Activated naive CD4-positive, alpha-beta T cell treated with anti-CD3 and anti-CD28 coated beads, Interleukin-2, amount 10 ng/mL, durations not matched to agents 7 days and 5 days (primary cell): ENCODE results near the gene SEC14L5.

Experiments
- CTCF ChIA-PET: fragments of 350-600 bp; sonication (Branson Sonifier 250); formaldehyde crosslinking; loops from one replicate; lab custom pipeline; 2021; ENCODE audit warnings: antibody characterized with exemption; lab: Charles Lee
- DNase-seq: peaks from one replicate; pipeline ENCODE4 v3.0.0-alpha.2; 2020
- H3K27ac Mint-ChIP-seq: one replicate; pipeline ENCODE4 v1.8.0; 2021; ENCODE audit warnings: mild to moderate bottlenecking, moderate library complexity, mixed read lengths
- H3K27me3 Mint-ChIP-seq: one replicate; pipeline ENCODE4 v1.8.0; 2021; ENCODE audit warnings: mild to moderate bottlenecking, mixed read lengths
- H3K36me3 Mint-ChIP-seq: one replicate; pipeline ENCODE4 v1.8.0; 2021; ENCODE audit warnings: mixed read lengths
- H3K4me1 Mint-ChIP-seq: one replicate; pipeline ENCODE4 v1.8.0; 2021; ENCODE audit warnings: mixed read lengths
- H3K4me3 Mint-ChIP-seq: one replicate; pipeline ENCODE4 v1.8.0; 2021; ENCODE audit warnings: mild to moderate bottlenecking, moderate library complexity, mixed read lengths
- H3K9me3 Mint-ChIP-seq: one replicate; pipeline ENCODE4 v1.8.0; 2021; ENCODE audit warnings: mixed read lengths

The SEC14L5 gene

GRCh38 chr16:4979164-4979563 lies 21.0 kb downstream of the SEC14L5 start:
- CTCF ChIA-PET: no interaction called here
- Mint-ChIP-seq H3K4me3 (no peak overlapping the region), H3K4me1 (no peaks in the 10 kb centered on the region), H3K27ac (no peak overlapping the region), H3K9me3 (peaks cover 4% of the 10 kb centered on the region), H3K27me3 (peaks cover 21% of the 10 kb centered on the region), H3K36me3 (peaks cover 2% of the 10 kb centered on the region)
- no peak for DNase-seq

- CTCF ChIA-PET: no interaction called here
- H3K4me3 Mint-ChIP-seq: no peak overlapping the region
- no peak overlapping the region for H3K27ac Mint-ChIP-seq
- no peaks in the 10 kb centered on the region for H3K4me1 Mint-ChIP-seq
- peaks cover 2% of the 10 kb centered on the region for H3K36me3 Mint-ChIP-seq
- DNase-seq: no peak
- H3K9me3 Mint-ChIP-seq: peaks cover 4% of the 10 kb centered on the region
- peaks cover 21% of the 10 kb centered on the region for H3K27me3 Mint-ChIP-seq
Measured at GRCh38 chr16:4979736-4980660, 21.9 kb downstream of the SEC14L5 start.

GRCh38 chr16:4980691-4981090 lies 22.6 kb downstream of the SEC14L5 start:
- Mint-ChIP-seq H3K27ac (no peak overlapping the region), H3K4me1 (no peaks in the 10 kb centered on the region), H3K36me3 (no peaks in the 10 kb centered on the region), H3K4me3 (no peak overlapping the region), H3K9me3 (peaks cover 1% of the 10 kb centered on the region), H3K27me3 (peaks cover 21% of the 10 kb centered on the region)
- CTCF ChIA-PET: no interaction called here
- DNase-seq: no peak

DNA sequence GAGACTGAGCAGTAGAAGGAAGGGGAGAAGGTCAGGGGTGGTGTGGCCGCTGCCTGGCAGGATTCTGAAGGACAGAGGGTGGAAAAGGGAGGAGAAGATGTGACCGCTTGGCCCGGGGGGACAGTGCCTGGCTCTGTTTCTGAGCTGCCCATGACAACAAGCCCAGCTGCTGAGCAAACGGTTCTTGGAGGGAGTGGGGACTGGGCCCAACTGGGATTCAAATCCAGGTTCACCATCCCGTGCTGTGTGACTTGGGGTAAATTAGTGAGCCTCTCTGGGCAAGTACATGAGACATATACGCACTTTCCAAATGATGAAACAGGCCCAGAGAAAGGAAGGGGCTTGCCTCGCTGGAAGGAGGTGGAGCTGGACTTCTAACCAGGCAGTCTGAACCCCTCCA lies 23.3 kb downstream of the SEC14L5 start:
- Mint-ChIP-seq H3K9me3 (no peaks in the 10 kb centered on the region), H3K4me1 (no peaks in the 10 kb centered on the region), H3K36me3 (no peaks in the 10 kb centered on the region), H3K27ac (no peak overlapping the region), H3K4me3 (no peak overlapping the region), H3K27me3 (peaks cover 28% of the 10 kb centered on the region)
- DNase-seq: no peak
- CTCF ChIA-PET: no interaction called here

DNA sequence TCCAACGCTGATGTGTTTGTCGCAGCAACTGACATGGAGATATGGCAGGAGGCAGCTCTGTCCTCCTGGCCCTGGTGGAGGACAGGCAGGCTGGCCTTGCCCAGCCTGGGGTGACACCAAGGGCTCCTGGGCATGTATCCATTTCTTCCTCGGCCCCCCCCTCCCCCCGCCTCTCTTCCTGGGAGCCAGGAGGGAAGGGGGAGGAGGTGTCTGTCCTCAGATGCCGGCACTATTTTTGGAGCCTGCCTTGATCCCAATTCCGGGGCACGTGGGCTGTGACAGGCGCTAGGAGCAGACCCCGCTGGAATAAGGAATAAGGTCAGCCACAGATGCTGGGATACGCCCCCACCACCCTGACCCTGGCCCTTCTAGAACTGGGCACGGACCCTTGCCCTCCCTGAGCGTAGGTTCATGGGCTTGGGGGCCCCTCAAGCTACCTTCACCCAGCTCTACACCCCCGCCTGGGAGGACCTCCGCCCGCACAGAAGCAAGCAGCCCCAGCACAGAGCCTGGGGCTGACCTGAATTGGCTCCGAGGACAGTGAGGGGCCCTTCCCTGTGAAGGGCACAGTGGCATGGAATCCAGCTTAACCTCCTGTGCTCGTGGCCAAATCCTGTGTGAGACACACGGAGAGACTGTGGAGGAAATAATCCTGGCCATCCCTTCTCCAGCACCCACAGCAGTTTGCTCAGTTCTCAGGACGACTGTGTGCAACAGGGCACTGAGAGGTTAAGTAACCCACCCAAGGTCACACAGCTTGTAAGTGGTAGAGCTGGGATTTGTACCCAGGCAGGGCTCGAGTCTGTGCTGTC lies 24.1 kb downstream of the SEC14L5 start:
- CTCF ChIA-PET: no interaction called here
- Mint-ChIP-seq H3K4me1 (no peaks in the 10 kb centered on the region), H3K4me3 (no peak overlapping the region), H3K36me3 (no peaks in the 10 kb centered on the region), H3K27ac (no peak overlapping the region), H3K9me3 (no peaks in the 10 kb centered on the region), H3K27me3 (peaks cover 34% of the 10 kb centered on the region)
- no peak for DNase-seq

GRCh38 chr16:4984174-4984990 lies 26.3 kb downstream of the SEC14L5 start:
- Mint-ChIP-seq H3K36me3 (no peaks in the 10 kb centered on the region), H3K9me3 (no peaks in the 10 kb centered on the region), H3K27me3 (peaks cover 55% of the 10 kb centered on the region), H3K27ac (no peak overlapping the region), H3K4me1 (no peaks in the 10 kb centered on the region), H3K4me3 (no peak overlapping the region)
- DNase-seq: no peak
- CTCF ChIA-PET: no interaction called here

GRCh38 chr16:4987250-4987579 lies 29.1 kb downstream of the SEC14L5 start:
- DNase-seq: no peak
- H3K4me3 Mint-ChIP-seq: no peak overlapping the region
- H3K27me3 Mint-ChIP-seq: peaks cover 52% of the 10 kb centered on the region
- H3K36me3 Mint-ChIP-seq: no peaks in the 10 kb centered on the region
- H3K4me1 Mint-ChIP-seq: no peaks in the 10 kb centered on the region
- no peak overlapping the region for H3K27ac Mint-ChIP-seq
- H3K9me3 Mint-ChIP-seq: no peaks in the 10 kb centered on the region
- CTCF ChIA-PET: no interaction called here

GRCh38 chr16:4987580-4988374 lies 29.6 kb downstream of the SEC14L5 start:
- Mint-ChIP-seq H3K27me3 (peaks cover 53% of the 10 kb centered on the region), H3K9me3 (no peaks in the 10 kb centered on the region), H3K36me3 (no peaks in the 10 kb centered on the region), H3K4me3 (no peak overlapping the region), H3K4me1 (no peaks in the 10 kb centered on the region), H3K27ac (no peak overlapping the region)
- no peak for DNase-seq
- CTCF ChIA-PET: no interaction called here

GRCh38 chr16:4988647-4989046 lies 30.5 kb downstream of the SEC14L5 start:
- CTCF ChIA-PET: interaction anchor here (0.6 kb wide), 1 partner anchor 13 kb away, joined by 4 read pairs; no protein-coding TSS in a partner anchor
- H3K4me1 Mint-ChIP-seq: no peaks in the 10 kb centered on the region

GRCh38 chr16:4989391-4990006 lies 31.4 kb downstream of the SEC14L5 start:
- no peak overlapping the region for H3K4me3 Mint-ChIP-seq
- CTCF ChIA-PET: interaction anchor here (0.6 kb wide), 1 partner anchor 12 kb away, joined by 4 read pairs; no protein-coding TSS in a partner anchor
- H3K9me3 Mint-ChIP-seq: no peaks in the 10 kb centered on the region
- no peaks in the 10 kb centered on the region for H3K36me3 Mint-ChIP-seq
- DNase-seq: no peak
- H3K4me1 Mint-ChIP-seq: no peaks in the 10 kb centered on the region
- H3K27ac Mint-ChIP-seq: no peak overlapping the region
- peaks cover 53% of the 10 kb centered on the region for H3K27me3 Mint-ChIP-seq

More at GRCh38 chr16:4988647-4989046, 30.5 kb downstream of the SEC14L5 start:
- Mint-ChIP-seq H3K4me3 (no peak overlapping the region), H3K27ac (no peak overlapping the region), H3K9me3 (no peaks in the 10 kb centered on the region), H3K36me3 (no peaks in the 10 kb centered on the region), H3K27me3 (peaks cover 53% of the 10 kb centered on the region)
- no peak for DNase-seq

DNA sequence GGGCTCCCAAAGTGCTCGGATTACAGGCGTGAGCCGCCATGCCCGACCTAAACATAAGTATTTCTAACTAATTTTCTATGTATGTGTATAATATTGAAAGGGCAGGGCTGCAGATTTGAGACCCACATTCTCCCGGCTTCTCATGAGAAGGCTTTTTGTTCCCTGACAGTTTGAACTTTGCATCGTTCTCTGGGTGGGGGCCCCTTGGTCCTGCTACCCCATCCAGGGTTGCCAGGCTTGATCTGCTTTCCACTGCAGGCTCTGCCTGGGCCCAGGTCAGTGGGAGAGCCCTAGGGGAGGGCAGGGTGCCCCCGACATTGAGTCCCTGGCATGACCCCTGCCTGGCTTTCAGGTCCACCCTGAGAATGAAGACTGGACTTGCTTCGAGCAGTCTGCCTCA lies 32.3 kb downstream of the SEC14L5 start:
- H3K27ac Mint-ChIP-seq: no peak overlapping the region
- no peak for DNase-seq
- H3K27me3 Mint-ChIP-seq: peaks cover 61% of the 10 kb centered on the region

GRCh38 chr16:4991754-4992153 lies 33.6 kb downstream of the SEC14L5 start:
- no peaks in the 10 kb centered on the region for H3K36me3 Mint-ChIP-seq
- H3K9me3 Mint-ChIP-seq: no peaks in the 10 kb centered on the region
- CTCF ChIA-PET: no interaction called here
- H3K27me3 Mint-ChIP-seq: peaks cover 58% of the 10 kb centered on the region
- H3K4me3 Mint-ChIP-seq: no peak overlapping the region
- no peak for DNase-seq
- H3K27ac Mint-ChIP-seq: no peak overlapping the region
- no peaks in the 10 kb centered on the region for H3K4me1 Mint-ChIP-seq

More for the DNA sequence above, 32.3 kb downstream of the SEC14L5 start:
- Mint-ChIP-seq H3K36me3 (no peaks in the 10 kb centered on the region), H3K4me3 (no peak overlapping the region), H3K4me1 (no peaks in the 10 kb centered on the region), H3K9me3 (no peaks in the 10 kb centered on the region)
- CTCF ChIA-PET: no interaction called here
